SJSA1 (cell line): ENCODE measurements around the gene KIAA1671. TPM values are rescaled to one million over a fixed set of nuclear protein-coding genes. Genes with fewer than 3 reads are reported as not detected.

Source experiments
- DNase-seq, 2 experiments: peaks; one replicate each; pipeline ENCODE4 v3.0.0-alpha.2; 2015 to 2020; ENCODE audit warnings: low spot score in 2 of 2, low read depth in 1 of 2
- H3K27ac ChIP-seq: fragments of 250-450 bp; sonication (Bioruptor Pico); 2 replicates; pipeline ENCODE4 v1.5.1; 2020; ENCODE audit warnings: mild to moderate bottlenecking, moderate library complexity
- H3K27me3 ChIP-seq: fragments of 250-450 bp; sonication (Bioruptor Pico); replicated peaks from 2 replicates; pipeline ENCODE4 v1.5.1; 2020; ENCODE audit warnings: mild to moderate bottlenecking, moderate library complexity
- H3K36me3 ChIP-seq: fragments of 250-450 bp; sonication (Bioruptor Pico); 2 replicates; pipeline ENCODE4 v1.5.1; 2020; ENCODE audit warnings: mild to moderate bottlenecking
- H3K4me1 ChIP-seq: fragments of 250-450 bp; sonication (Bioruptor Pico); replicated peaks from 2 replicates; pipeline ENCODE4 v1.6.1; 2021; ENCODE audit warnings: mild to moderate bottlenecking
- H3K4me3 ChIP-seq: fragments of 250-450 bp; sonication (Bioruptor Pico); 2 replicates; pipeline ENCODE4 v1.5.1; 2020; ENCODE audit warnings: mild to moderate bottlenecking
- H3K9me3 ChIP-seq: fragments of 250-450 bp; sonication (Bioruptor Pico); replicated peaks from 2 replicates; pipeline ENCODE4 v1.5.1; 2020; ENCODE audit warnings: mild to moderate bottlenecking
- total RNA-seq: library from RNA; depleted of rRNA; stranded (reverse); fragments of >200 nt; shearing (Covaris generic); gene quantifications from 2 replicates; pipeline ENCODE4 v1.2.3, GENCODE V29; 2014

Gene KIAA1671
- total RNA-seq, 1 experiment from 2014 or later = 0.03 TPM

GRCh38 chr22:25069426-25069757 is 116.9 kb downstream of the KIAA1671 start:
- no peak overlapping the region for H3K4me3 ChIP-seq
- no peaks in the 10 kb centered on the region for H3K4me1 ChIP-seq
- H3K36me3 ChIP-seq = no peaks in the 10 kb centered on the region
- H3K9me3 ChIP-seq = no peaks in the 10 kb centered on the region
- H3K27ac ChIP-seq = no peak overlapping the region
- no peaks in the 10 kb centered on the region for H3K27me3 ChIP-seq
- no peak for DNase-seq

DNA sequence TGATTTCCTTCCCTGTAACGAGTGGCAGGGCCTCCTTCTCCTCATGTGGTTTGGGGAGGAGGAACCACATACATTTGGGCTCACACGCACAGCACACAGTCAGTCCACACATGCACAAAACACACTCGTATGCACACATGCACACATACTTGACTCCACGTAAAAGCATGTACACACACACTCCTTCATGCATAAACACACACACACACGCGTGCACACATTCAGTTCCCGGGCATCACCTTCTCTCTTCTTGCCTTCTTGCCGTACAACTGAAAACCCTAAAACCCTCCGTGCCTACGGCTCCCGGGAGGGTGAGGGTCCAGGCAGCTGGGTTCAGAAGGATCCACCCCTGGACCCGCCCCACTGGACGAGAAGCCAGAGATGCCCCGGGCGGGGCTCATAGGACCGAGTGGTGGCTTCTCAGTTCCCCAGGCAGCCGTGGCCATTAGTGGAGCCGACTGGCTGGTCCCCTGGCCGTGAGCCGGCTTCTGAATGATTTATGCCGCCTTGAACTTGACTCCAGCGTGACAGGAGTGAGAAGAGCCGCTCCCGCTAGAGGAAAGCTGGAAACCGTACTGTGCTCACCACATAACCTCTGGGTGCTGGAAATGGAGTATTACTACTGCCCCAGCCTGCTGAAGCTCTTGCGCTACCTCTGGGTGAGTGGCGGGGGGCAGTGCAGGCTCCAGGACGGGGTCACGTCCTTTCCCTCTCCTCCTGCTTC is 117.4 kb downstream of the KIAA1671 start:
- no peaks in the 10 kb centered on the region for H3K4me1 ChIP-seq
- H3K4me3 ChIP-seq = no peak overlapping the region
- no peak overlapping the region for H3K27ac ChIP-seq
- no peaks in the 10 kb centered on the region for H3K36me3 ChIP-seq
- H3K9me3 ChIP-seq = no peaks in the 10 kb centered on the region
- DNase-seq = no peak
- H3K27me3 ChIP-seq = 0 out of 2 replicates have a peak, but pooled peaks cover 5% of the 10 kb centered on the region

- no peak overlapping the region for H3K4me3 ChIP-seq
- no peaks in the 10 kb centered on the region for H3K36me3 ChIP-seq
- no peaks in the 10 kb centered on the region for H3K9me3 ChIP-seq
- H3K27me3 ChIP-seq = 0 out of 2 replicates have a peak, but pooled peaks cover 5% of the 10 kb centered on the region
- no peak overlapping the region for H3K27ac ChIP-seq
- no peak for DNase-seq
- H3K4me1 ChIP-seq = no peaks in the 10 kb centered on the region
Observed at GRCh38 chr22:25070956-25071355, 118.4 kb downstream of the KIAA1671 start.

GRCh38 chr22:25071720-25072119 is 119.2 kb downstream of the KIAA1671 start:
- 0 out of 2 replicates have a peak, but pooled peaks cover 5% of the 10 kb centered on the region for H3K27me3 ChIP-seq
- H3K9me3 ChIP-seq = no peaks in the 10 kb centered on the region
- no peaks in the 10 kb centered on the region for H3K4me1 ChIP-seq
- H3K36me3 ChIP-seq = no peaks in the 10 kb centered on the region
- no peak overlapping the region for H3K4me3 ChIP-seq
- no peak for DNase-seq
- no peak overlapping the region for H3K27ac ChIP-seq

DNA sequence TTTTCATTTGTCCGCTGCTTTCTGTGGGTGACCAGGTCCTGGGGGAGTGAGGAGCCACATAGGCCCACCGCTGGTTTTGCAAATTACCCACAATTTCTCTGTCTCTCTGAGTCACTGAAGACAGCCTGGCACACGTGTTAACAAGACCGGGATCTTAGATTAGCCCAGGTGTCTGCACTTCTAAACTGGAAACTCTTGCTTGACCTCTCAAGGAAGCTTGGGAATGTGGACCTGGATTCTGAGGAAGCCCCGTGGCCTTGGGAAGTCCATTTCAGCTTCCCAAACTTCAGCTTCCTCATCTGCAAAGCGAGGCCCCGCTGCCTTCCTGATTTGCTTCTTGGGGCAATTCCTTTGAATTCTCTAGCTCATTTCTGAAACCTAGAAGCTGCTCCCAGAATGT is 119.9 kb downstream of the KIAA1671 start:
- Histone ChIP-seq H3K4me3 (no peak overlapping the region), H3K4me1 (no peaks in the 10 kb centered on the region), H3K9me3 (no peaks in the 10 kb centered on the region), H3K36me3 (no peaks in the 10 kb centered on the region), H3K27ac (no peak overlapping the region), H3K27me3 (0 out of 2 replicates have a peak, but pooled peaks cover 5% of the 10 kb centered on the region)
- DNase-seq = no peak

DNA sequence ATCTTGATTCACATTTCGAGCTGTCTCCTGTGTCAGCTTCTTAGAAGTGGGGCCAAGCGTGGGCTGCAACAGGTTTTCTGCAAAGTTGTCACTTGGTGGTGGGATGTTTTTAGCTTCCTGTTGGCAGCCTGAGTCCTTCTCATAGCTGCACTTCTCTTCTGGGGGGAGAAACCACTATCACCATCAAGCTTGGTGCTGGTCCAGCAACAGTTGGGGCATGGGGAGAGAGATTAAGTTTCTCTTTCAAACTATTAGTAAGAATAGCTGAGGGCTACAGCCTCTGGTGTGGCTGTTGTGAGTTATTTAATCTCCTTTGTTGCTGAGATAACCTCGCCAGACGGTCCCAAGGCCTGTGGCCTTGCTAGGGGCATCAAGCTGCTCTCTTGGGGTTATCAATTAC is 123.8 kb downstream of the KIAA1671 start:
- Histone ChIP-seq H3K36me3 (no peaks in the 10 kb centered on the region), H3K27ac (no peak overlapping the region), H3K9me3 (no peaks in the 10 kb centered on the region), H3K4me3 (no peak overlapping the region), H3K27me3 (0 out of 2 replicates have a peak, but pooled peaks cover 5% of the 10 kb centered on the region), H3K4me1 (no peaks in the 10 kb centered on the region)
- no peak for DNase-seq

GRCh38 chr22:25077056-25077455 is 124.5 kb downstream of the KIAA1671 start:
- 0 out of 2 replicates have a peak, but pooled peaks cover 5% of the 10 kb centered on the region for H3K27me3 ChIP-seq
- no peak overlapping the region for H3K27ac ChIP-seq
- DNase-seq = no peak
- no peaks in the 10 kb centered on the region for H3K36me3 ChIP-seq
- no peaks in the 10 kb centered on the region for H3K4me1 ChIP-seq
- no peak overlapping the region for H3K4me3 ChIP-seq
- H3K9me3 ChIP-seq = no peaks in the 10 kb centered on the region

DNA sequence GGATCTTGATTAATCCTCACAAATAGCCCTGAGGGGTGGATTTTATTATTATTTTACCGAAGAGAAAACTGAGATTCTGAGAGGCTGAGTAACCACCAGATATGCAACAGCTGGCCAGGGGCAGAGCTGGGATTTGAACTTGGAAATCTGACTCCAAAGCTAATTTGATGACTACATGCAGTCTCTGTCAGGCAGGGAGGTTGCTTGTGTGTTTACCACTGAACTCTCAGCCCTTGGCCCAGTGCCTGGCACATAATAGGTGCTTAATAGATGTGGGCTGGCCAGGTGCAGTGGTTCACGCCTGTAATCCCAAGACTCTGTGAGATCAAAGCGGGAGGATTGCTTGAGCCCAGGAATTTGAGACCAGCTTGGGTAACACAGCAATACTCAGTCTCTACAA is 125.4 kb downstream of the KIAA1671 start:
- no peaks in the 10 kb centered on the region for H3K4me1 ChIP-seq
- H3K4me3 ChIP-seq = no peak overlapping the region
- H3K27ac ChIP-seq = no peak overlapping the region
- no peaks in the 10 kb centered on the region for H3K36me3 ChIP-seq
- 0 out of 2 replicates have a peak, but pooled peaks cover 5% of the 10 kb centered on the region for H3K27me3 ChIP-seq
- no peak for DNase-seq
- H3K9me3 ChIP-seq = no peaks in the 10 kb centered on the region

DNA sequence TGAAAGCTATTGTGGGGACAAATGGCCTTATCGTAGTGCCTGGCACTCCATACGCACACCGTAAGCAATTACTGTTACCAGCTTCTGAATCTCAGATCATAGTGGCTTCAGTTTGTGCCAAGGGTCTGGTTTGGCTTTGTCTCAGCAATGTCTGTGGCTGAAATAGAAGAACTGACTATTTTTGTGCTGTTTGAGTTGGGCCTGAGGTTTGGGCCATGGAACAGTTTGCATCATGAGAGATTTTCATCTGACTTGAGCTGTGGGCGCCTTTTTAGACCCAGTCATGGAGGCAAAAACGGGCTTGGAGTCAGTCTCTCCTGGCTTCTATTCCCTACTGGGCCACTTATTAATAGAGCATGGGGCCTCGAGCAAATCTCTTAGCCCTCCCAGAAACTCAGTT is 126.1 kb downstream of the KIAA1671 start:
- Histone ChIP-seq H3K4me1 (no peaks in the 10 kb centered on the region), H3K36me3 (no peaks in the 10 kb centered on the region), H3K9me3 (no peaks in the 10 kb centered on the region), H3K27me3 (0 out of 2 replicates have a peak, but pooled peaks cover 5% of the 10 kb centered on the region), H3K4me3 (no peak overlapping the region), H3K27ac (no peak overlapping the region)
- DNase-seq = no peak

DNA sequence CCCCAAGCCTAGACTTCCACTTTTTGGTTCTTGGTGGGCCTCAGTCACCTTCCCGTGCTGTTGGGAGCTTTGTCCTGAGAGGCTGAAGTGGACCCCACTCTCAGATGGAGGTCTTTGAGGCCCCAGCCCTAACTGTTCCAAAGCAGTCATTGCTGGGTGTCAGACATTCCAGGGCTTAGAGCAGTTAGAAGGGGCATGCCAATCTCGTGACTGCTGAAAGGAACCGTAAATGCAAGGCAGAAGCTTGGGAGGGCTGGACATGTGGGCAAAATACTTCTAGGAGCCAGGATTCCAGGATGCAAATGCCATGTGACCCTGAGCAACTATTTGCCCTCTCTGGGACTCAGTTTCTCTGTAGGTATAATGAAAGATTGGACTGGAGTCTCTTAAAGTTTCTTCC is 128.3 kb downstream of the KIAA1671 start:
- DNase-seq = no peak
- no peaks in the 10 kb centered on the region for H3K4me1 ChIP-seq

GRCh38 chr22:25081409-25081824 is 128.9 kb downstream of the KIAA1671 start:
- DNase-seq = no peak
- Histone ChIP-seq H3K27me3 (0 out of 2 replicates have a peak, but pooled peaks cover 3% of the 10 kb centered on the region), H3K4me3 (no peak overlapping the region), H3K4me1 (no peaks in the 10 kb centered on the region), H3K9me3 (no peaks in the 10 kb centered on the region), H3K27ac (no peak overlapping the region), H3K36me3 (no peaks in the 10 kb centered on the region)

More for the DNA sequence above, 128.3 kb downstream of the KIAA1671 start:
- H3K27me3 ChIP-seq = 0 out of 2 replicates have a peak, but pooled peaks cover under 1% of the 10 kb centered on the region
- H3K4me3 ChIP-seq = no peak overlapping the region
- H3K27ac ChIP-seq = no peak overlapping the region
- no peaks in the 10 kb centered on the region for H3K36me3 ChIP-seq
- H3K9me3 ChIP-seq = no peaks in the 10 kb centered on the region

DNA sequence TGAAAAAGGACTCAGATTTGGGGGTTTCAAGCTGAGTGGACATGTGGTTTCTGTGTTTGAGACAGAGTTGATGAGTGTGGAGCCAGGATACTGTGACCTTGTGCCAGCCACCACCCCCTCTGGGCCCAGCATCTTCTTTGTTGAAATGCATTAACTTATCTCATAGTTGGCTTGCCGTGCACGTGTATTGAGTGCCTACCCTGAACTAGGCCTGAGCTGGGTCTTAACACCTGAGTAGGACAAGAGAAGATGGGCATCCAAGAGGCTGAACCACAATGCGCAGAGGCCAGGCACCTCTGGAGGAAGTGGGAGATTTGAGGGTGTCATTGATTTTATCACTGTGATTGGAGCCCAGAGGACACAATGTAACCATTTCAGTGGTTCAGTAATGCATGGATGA is 129.6 kb downstream of the KIAA1671 start:
- no peak overlapping the region for H3K27ac ChIP-seq
- 0 out of 2 replicates have a peak, but pooled peaks cover 3% of the 10 kb centered on the region for H3K27me3 ChIP-seq
- H3K36me3 ChIP-seq = no peaks in the 10 kb centered on the region
- H3K4me1 ChIP-seq = no peaks in the 10 kb centered on the region
- no peaks in the 10 kb centered on the region for H3K9me3 ChIP-seq
- no peak overlapping the region for H3K4me3 ChIP-seq
- no peak for DNase-seq

DNA sequence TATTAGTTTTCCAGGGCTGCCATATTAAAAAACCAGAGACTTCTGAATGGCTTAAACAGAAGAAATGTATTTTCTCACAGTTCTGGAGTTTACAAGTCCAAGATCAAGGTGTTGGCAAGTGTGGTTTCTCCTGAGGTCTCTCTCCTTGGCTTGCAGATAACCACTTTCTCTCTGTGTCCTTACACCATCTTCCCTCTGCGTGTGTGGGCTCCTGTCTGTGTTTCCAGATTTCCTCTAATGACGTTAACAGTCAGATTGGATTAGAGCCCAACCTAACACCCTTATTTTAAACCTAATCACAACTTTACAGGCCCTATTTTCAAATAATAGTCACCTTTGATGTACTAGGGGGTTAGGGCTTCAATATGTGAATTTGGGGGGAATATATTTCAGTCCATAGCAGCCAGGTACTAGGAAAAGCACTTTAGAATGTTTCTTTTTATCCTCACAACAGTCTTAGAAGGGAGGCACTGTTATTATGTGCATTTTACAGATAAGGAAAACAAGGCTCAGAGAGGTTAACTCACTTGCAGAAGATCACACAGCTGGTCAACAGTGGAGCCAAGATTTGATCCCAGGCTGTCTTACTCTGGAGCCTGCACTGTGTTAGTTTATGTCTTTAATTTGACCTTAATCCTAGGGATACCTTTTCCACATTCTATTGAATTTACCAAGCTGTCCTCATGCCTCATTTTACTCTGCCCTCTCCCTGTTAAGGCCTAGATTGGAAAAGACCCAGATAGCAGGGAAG is 130.7 kb downstream of the KIAA1671 start:
- Histone ChIP-seq H3K36me3 (no peaks in the 10 kb centered on the region), H3K27ac (no peak overlapping the region), H3K4me3 (no peak overlapping the region), H3K4me1 (no peaks in the 10 kb centered on the region), H3K9me3 (no peaks in the 10 kb centered on the region), H3K27me3 (0 out of 2 replicates have a peak, but pooled peaks cover 3% of the 10 kb centered on the region)
- no peak for DNase-seq

DNA sequence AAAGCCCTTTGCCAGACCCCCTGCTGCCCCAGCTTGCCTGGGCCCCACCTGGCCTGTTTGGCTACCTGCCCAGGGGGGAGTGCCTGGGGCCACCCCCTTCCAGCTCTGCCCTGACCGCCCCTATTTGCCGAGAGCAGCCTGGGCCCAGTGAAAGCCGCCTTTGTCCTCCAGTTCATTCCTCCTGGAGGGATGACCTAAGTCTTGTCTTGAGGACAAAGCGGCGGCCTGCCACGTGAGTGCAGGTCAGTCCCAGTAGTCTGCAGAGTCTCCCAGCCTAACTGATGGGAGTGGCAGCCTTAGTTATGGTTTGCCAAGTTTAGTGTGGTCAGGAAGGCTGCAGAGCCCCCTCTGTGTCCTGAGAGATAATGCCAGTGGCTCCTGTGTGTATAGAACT is 131.3 kb downstream of the KIAA1671 start:
- no peak overlapping the region for H3K4me3 ChIP-seq
- no peaks in the 10 kb centered on the region for H3K4me1 ChIP-seq
- no peaks in the 10 kb centered on the region for H3K9me3 ChIP-seq
- H3K36me3 ChIP-seq = no peaks in the 10 kb centered on the region
- DNase-seq = no peak
- H3K27me3 ChIP-seq = 0 out of 2 replicates have a peak, but pooled peaks cover 3% of the 10 kb centered on the region
- H3K27ac ChIP-seq = no peak overlapping the region
